ENCODE results near the gene CRHR1.
"Not testable (repeated sequence)": the region's sequence is repeated elsewhere in the genome, so short reads cannot be mapped to it uniquely, and the experiment has no call there.

The CRHR1 gene

DNA sequence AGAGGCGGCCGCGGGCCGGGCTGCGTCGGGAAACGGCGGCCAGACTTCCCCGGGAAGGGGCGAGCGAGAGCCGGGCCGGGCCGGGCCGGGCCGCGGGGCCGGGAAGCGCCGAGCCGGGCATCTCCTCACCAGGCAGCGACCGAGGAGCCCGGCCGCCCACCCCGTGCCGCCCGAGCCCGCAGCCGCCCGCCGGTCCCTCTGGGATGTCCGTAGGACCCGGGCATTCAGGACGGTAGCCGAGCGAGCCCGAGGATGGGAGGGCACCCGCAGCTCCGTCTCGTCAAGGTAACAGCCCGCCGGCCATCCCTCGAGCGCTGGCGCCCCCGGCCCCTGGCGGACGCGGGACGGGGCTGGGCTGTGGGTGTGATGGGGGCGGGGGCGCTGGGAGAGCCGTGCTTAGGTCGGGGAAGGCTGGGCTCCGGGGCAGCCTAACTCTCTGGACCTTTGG, at the start of gene CRHR1:
Gene CRHR1, plus strand, starts transcription at position 28 of the 448 bp plus-strand sequence. Its CDS starts 225 bp downstream, at position 253.
- DNase-seq (ENCODE audit: low spot score): no peak

DNA sequence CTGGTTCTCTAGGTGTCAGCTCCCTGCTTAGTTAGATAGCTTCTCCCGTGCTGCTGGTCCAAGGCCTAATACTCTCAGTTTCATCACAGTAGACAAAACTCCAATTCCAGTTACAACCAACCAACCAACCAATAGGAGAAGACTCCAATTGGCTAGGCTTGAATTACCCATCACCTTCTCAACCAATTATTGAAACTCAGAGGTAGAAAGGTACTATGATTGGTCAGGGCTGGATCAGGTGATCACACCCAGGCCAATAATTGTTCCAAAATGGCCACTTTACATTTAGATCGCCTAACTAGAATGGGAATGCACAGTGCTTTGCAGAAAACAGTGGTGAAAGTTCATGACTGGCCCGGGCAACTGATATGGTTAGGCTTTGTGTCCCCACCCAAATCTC, 49.5 kb upstream of the CRHR1 start:
- no peak for DNase-seq (ENCODE audit: low spot score)

DNA sequence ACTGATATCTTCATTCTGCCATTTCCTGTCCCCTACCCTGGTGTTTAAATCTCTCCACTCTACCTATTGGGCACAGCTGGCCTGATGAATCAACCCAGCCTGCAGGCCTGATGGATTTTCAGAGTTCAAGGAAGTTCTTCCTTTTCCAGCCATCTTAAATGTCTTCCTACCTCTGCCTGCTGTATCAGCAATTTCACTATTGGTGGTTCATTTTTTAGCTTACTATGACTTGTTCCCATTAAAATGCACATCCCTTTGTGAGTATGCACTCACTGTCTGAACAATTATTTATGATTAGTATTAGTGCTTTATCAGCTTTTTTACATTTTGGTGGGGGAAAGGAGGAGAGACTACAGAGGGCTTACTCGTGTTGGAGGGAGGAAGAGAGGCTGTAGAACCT, 48.6 kb upstream of the CRHR1 start:
- DNase-seq (ENCODE audit: low spot score): no peak

DNA sequence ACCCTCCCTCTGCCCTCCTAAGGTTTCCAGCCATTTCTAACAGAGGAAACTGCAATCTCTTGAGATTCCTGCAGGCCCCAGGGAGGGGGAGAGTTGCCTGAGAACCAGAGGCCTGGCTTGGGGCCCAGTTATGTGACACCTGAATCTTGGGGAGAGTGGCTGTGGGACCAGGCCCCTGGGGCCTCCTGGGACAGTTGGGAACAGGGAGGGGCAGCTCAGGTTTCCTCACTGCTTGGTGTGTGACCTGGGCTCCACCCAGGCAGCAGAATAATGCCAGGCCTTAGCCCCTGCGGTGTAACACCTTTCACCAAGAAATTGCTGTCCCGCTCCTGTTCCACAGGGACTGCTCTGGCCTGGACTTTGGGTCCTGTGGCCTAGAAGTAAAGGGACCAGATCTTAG, 44.3 kb upstream of the CRHR1 start:
- no peak for DNase-seq (ENCODE audit: low spot score)

DNA sequence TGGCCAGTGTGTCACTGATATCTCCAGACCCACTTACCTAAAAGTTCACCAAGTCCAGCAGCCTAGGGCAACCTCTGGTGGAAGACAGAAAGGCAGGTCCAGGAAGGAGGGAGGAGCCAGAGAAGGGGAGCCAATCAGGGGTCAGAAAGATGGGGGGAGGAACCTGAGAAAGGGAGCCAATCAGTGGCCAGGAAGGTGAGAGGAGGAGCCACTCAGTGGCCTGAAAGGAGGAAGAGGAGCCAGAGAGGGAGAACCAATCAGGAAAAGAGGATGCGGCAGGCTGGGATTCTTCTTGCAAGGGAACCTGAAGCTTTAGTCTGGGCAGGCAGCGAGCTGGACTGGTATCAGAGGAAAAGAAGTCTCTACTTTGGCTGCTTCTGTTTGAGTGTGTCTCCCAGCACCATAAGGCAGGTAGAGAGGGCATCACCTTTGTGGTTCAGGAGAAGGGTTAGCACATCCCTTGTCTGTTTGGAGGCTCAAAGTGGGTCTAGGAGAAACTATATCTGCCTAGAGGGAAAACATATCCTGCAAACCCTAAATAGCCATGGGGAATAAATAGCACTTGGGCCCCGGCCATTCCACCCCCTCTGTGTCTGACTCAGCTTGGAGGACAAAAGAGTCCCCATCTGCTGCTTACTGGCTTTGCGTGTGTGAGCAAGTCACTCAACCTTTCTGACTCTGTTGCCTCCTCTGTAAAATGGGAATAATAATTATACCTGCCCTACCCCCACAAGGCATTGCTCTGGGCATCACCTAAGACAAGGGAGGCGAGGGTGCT, 43.4 kb upstream of the CRHR1 start:
- no peak for DNase-seq (ENCODE audit: low spot score)

DNA sequence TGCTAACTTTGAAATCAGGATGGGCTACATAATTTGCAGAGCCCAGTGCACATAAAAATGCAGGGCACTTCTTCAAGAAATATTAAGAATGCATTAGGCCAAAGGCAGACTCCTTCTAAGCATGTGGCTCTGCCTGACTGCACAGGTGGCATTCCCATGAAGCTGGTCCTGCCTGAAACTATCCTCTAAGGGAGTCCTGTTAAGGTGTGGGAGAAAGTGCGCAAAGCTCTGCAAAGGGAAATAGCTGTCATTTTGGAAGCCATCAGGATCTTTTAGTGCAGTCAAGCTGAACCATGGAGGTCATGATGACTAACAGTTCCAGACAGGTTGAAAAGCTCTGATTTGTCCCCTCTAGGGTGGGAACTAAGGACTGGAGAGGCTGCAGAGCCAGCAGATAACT, 41.9 kb upstream of the CRHR1 start:
- no peak for DNase-seq (ENCODE audit: low spot score)

DNA sequence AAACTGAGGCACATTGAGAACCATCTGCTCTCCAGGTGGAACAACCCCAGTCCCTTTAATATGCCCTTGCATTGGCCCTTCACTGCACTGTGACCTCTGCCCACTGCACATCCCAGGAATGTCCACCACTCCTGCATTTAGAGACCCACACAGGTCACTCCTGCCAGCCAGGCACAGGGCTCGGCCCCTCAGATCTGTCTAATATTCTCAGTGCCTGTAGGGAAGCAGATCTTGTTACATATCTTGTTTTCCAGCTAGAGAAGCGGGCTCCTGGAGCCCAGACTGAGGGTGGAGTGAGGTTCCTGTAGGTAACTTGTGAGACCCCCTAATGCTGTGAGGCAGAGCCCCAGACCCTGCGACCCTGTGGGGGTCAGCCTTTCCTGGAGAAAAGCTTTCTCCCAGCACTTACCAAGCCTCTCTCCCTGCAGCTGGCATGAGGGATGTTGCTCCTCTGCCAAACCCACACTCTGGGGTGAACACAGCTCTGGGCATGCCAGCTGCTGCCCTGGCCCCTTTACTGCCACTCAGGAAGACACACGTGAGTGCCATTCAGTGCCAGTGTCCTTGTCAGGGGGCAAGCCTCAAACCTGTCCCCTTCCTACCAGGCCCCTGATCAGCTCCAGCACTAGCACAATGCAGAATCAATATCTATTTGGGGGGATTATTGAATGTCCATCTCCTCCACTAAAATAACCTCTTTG, 40.3 kb upstream of the CRHR1 start:
- no peak for DNase-seq (ENCODE audit: low spot score)

DNA sequence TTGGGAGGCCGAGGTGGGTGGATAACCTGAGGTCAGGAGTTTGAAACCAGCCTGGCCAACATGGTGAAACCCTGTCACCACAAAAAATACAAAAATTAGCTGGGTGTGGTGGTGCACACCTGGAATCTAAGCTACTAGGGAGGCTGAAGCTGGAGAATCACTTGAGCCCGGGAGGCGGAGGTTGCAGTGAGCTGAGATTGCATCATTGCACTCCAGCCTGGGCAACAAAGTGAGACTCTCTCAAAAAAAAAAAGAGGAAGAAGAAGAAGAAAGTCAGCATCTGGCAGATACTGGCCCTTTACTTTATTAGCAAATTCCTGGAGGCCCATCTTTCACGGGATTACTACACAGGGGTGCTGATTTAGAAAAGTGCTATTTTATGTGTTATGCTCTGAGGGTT, 39.3 kb upstream of the CRHR1 start:
- DNase-seq (ENCODE audit: low spot score): not testable (repeated sequence)

DNA sequence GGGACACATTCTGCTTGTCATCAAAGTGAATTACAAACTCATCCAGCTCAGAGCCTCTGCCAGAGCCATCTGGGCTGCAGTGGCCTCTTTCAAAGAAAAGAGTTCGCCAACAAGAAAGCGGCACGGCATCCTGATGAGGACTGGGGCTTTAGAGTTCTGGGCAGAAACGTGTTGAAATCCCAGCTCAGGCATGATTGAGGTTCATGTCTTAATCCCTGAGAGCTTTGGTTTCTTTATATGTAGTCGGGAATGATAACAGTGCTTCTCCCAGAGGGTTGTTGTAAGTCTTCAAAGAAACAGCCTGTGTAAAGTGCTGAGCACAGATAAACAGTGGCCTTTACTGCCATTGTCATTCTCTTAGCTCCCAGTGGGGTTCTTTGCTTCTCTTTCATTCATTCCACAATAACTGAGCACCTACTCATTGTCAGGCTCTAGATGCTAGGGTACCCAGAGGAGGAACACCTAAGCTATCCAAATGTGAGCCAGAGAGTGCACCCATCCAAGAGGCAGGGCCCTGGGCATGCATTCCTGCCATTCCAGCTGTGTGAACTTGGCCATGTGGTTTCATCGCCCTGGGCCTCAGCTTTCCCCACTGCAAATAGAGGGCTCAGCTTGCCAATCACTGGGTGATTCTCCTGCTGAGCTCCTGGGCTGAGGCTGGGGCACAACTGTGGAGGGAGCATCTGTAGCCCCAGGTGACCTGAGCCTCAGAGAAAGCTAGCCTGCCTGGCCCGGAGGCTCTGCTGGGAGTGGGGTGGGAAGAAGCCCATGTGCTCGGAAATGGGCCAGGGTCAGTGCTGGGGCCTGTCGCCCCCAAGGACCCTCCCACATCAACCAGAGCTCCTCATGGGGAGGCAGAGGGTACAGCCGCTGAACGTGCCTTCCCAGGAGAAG, 38.3 kb upstream of the CRHR1 start:
- no peak for DNase-seq (ENCODE audit: low spot score)

DNA sequence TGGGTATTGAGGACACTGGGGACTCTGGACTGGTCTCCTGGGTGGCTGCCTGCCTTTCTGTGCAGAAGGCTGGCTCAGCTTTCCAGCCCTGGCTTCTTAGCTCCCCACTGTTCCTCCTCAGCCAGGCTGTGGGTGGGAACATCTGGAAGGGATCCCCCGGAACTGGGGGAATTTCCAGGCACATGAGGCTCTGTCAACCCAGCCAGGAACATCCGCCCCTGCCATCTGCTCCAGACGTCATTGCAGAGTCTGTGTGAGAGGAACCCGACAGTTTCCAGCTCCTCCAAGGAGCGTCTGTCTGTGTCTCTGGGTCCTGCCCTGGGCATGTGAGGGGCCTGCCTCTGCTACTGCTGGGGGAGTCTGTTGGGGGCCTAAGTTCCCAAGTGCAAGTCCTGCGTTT, 36.2 kb upstream of the CRHR1 start:
- DNase-seq (ENCODE audit: low spot score): no peak

DNA sequence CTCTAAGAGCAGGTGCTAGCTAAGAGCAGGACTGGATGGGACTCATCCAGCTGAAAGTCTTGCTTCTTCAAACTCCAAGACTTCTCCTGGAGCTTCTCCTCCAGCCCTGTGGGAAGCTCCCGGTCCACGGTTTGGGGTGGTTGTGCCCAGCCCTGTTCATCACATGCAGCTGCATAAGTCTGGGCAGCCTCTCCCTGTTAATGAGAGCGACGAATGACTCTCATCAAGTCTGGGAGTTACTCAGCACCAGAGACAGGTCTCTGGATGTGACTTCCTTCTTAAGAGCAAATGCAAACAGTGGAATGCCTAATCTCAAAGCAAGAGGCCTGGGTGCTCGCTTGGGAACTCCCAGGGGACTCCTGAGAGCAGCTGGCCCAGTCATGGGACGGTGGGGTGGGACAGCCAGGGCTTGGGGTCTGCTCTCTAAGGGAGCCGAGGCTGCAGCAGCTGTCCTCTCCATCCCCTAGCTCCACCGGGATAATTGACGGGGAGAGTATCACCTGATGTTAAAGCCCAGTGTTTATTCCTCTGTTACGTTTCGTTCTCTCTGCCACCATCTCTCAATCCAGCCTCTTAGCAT, 35.3 kb upstream of the CRHR1 start:
- no peak for DNase-seq (ENCODE audit: low spot score)

DNA sequence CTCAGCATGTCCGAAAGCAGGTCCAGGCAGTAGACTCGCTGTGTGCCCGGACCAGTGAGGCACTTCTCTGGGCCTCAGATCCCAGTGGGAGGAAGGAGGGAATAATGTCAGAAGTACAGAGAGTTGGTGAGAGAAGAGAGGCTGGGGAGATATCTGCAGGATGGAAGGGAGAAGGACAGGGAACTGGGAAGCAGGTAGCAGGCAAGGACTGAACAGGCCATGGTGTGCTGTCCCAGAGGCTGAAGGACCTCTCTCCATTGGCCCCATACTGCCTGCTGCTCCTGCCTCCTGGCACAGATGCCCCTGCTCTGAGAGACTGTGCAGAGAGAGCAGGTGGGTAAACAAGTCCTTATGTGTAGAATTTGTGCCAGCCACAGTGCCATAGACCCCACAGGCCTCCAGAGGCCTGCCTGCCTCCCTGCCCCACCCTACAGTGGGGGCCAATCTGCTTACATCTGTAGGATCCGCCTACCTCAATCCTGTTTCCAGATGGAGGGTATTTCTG, 34.2 kb upstream of the CRHR1 start:
- DNase-seq (ENCODE audit: low spot score): no peak

DNA sequence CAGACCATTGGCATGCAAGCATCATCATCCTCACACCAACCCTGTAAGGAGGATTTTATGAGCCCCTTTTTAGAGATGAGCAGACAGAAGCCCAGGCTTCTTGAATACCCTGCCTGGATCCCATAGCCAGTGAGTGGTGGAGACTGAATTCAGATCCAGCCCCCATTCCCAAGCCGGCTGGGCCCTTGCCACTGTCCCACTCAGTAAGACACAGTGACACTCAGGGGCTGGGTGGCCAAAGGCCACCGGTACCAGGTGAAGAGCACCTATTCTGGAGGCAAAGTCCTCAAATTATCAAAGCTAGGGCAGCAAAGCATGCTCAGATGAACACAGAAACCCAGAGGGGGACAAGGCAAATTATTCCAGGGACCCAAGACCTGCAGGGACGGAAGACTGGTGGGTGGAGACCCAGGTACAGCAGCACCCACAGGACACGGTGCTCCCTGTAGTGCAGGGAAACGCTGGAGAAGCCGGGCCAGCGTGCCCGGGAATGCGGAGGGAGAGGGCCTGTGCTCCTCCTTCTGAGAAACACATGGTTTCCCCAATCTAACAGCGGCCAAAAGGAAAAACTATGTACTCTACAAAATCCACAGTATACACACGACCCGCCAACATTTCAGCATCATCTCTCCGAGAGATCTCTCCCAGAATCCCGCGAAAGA, 33.2 kb upstream of the CRHR1 start:
- DNase-seq (ENCODE audit: low spot score): no peak

DNA sequence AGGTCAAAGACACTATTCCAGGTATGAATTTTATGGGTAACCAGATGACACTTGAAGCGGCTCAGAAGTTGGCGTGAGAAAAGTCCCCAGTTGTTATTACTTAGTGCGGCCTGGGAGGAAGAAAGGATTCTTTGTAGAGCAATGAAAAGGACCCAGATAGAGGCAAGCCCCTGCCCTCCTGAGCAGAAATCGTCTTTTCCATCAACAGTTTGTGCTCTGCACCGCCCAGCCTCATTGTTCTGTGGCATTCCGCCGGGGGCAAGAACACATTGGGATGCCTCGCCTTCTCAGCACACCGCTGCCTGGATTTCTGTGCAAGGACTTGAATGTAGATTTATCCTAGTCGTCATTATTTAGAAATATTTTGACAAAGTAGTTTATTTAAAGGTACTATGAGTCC, 32.7 kb upstream of the CRHR1 start:
- no peak for DNase-seq (ENCODE audit: low spot score)

DNA sequence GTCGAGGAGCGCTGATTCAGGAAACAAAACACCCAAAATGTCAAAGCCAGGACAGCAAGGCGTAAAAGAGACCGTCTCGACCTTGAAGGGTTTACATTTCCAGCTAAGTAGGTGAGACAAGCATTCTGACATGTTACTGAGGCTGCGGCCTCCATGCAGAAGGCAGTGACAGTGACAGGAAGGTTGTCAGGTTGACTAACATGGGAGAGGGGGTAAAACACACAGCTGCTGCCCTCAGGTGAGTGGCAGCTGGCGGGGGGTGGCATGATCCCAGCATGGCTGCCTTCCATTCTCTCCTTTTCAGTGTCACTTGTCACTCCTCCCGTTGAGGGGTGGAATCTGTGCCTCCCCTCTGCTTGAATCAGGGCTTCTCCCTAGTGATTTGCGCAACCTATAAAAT, 31.9 kb upstream of the CRHR1 start:
- no peak for DNase-seq (ENCODE audit: low spot score)

DNA sequence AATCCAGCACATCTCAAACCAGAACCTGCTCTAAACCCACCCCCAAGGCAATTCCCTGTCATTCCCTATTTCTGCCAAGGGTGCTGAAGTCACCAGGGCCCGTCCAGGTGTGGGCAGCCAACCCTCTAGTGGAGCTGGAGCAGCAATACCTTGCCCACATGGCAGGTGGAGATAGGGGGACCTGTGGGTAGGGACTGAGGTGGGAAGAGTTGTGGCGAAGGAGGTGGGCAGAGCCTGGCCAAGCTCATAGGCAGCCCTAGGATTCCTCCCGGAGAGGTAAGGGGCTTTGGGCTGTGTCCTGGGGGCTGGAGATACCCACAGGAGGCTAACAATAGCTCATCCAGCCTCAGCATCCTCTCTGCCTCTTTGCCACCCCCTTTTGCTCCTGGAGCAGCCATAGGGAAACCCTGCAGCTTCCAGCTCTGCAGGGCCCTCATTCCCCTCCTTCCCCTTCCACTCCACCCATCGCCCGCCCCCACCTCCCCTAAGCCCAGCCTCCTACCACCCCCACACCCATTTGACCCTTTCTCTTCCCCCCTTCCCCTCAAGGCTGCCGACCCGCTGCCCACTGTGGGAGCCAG, 30.4 kb upstream of the CRHR1 start:
- no peak for DNase-seq (ENCODE audit: low spot score)

DNA sequence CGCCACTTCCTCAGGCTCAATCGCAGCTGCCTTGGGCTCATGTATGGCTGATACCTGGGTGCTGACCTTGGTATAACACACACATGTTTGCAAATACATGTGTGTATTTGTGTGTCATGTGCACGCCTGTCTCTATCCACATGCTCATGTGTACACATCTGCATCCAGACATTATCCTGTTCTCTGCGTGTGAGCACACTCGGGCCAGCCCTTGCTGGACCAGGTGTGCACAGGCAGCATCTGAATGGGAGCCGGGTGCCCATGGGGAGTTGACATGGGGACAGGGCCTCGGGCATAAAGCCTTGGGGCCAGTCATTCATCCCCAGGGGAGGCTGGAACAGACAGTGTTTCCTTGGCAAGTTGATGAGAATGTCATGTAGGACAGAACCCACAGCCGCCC, 29.1 kb upstream of the CRHR1 start:
- DNase-seq (ENCODE audit: low spot score): no peak

DNA sequence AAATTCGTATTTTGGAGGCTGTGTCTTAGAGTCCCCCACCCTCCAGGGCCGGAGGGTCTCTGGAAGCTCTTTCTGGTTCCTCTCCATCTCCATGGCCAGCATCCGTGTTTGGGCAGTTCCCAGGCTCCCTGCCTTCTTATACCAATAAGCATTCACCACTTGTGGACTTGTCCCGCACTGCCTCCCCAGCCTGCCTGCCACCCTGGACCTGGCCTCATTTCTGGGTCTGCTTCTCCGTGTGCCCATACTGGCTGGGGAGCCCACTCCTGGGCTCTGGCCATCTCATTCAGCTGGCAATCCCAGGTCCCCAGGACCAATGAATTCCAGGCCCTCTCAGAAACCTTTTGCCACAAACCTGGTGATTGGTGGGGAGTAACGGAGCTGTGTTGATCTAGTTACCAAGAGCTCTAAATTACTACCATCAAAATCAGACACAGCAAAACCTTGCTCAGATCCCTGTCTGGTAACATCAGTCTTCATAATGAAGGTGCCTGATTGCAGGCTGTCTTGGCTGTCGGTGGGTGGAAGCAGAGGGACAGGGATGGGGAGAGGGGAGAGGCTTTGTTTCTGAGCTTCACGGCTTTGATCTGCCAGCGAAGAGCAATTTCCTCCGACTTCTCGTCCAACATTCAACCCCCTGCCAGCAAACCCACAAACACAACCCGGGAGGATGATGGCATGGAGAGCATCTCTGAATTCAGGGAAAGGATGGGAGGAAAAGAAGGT, 27.7 kb upstream of the CRHR1 start:
- DNase-seq (ENCODE audit: low spot score): no peak

DNA sequence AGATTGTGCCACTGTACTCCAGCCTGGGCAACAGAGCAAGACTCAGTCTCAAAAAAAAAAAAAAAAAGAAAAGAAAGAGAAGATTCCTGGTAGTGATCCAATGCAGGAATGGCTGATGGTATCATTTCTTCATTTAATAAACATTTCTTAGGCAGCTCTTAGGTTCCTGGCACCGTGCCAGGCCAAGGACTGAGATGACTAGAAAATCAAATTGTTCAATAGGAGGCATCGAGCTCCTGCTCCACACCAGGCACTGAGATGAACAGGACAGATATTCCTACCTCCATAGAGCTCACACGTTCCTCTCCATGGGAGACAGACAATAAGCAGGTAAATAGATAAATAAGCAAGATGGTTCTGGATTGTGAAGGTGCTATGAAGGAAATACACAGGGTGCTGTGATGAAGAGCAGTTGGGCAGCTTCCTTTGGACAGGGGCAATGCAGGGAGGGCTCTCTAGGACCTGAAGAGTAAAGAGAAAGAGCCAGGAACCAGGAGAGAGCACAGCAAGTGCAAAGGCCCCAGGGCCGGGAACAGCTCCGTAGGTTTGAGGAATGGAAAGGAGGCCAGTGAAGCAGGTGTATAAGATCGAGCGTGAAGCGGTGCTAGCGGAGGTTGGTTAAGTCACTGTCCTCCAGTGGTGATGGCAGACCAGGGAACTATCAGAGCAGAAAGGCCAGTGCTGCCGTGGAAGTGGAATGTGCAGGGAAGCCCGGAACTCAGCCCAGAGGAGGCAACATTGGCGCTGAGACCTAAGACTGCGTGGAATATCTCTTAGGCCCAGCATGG, 26.5 kb upstream of the CRHR1 start:
- no peak for DNase-seq (ENCODE audit: low spot score)

DNA sequence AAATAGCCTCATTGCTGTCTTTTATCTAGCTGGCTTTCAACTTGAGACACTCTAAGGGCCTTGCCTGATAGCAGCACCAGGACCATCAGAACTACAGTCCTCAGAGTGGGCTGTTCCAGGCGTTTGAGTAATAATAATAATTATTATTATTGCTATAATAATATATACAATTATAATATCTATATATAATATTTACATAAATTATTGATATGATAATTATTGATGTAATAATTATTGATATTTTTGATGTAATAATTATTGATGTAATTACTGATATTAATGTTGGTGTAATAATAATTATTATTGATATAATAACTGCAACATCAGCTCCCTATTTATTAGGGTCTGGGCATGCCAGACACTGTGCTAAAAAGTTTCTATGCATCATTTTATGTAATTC, 25.6 kb upstream of the CRHR1 start:
- no peak for DNase-seq (ENCODE audit: low spot score)
